ENCODE results near the gene HIF3A.
A peak's percentile ranks its signal among the peaks of the same experiment; 100 is the strongest.
"Not testable (repeated sequence)": the region's sequence is repeated elsewhere in the genome, so short reads cannot be mapped to it uniquely, and the experiment has no call there.

Gene HIF3A

GRCh38 chr19:46368116-46368515 is 71.3 kb downstream of the HIF3A start:
- H3K9me3 ChIP-seq (ENCODE audit: low read length), result no peaks in the 10 kb centered on the region
- no peak overlapping the region for H3K9ac ChIP-seq (ENCODE audit: low read length)
- H3K4me3 ChIP-seq (ENCODE audit: low read depth in 1 of 2, low read length in 2 of 2), result no peak overlapping the region
- peaks cover 32% of the 10 kb centered on the region for H3K36me3 ChIP-seq (ENCODE audit: insufficient read depth, low read length)
- peaks cover 8% of the 10 kb centered on the region for H3K4me1 ChIP-seq (ENCODE audit: insufficient read depth, low read length)
- H3K27me3 ChIP-seq (ENCODE audit: control insufficient read depth in 1 of 2, insufficient read depth in 2 of 2, low read length in 2 of 2), result no peaks in the 10 kb centered on the region
- H3K27ac ChIP-seq (ENCODE audit: low read depth, low read length), result no peak overlapping the region

DNA sequence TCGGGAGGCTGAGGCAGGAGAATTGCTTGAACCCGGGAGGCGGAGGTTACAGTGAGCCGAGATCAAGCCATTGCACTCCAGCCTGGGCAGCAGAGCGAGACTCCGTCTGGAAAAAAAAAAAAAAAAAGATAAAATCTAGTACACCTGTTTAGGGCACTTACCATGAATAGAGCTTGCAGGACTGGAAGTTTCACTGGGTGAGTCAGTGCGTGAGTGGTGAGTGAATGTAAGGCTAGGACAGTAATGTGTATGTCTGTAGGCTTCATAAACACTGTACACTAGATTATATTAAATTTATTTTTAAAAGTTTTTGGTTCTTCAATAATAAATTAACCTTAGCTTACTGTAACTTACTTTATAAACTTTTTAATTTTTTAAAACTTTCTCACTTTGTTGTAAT is 73.0 kb downstream of the HIF3A start:
- peaks cover 18% of the 10 kb centered on the region for H3K36me3 ChIP-seq (ENCODE audit: insufficient read depth, low read length)
- H3K4me3 ChIP-seq (ENCODE audit: low read depth in 1 of 2, low read length in 2 of 2), result no peak overlapping the region
- no peak overlapping the region for H3K9ac ChIP-seq (ENCODE audit: low read length)
- H3K27ac ChIP-seq (ENCODE audit: low read depth, low read length), result no peak overlapping the region
- no peaks in the 10 kb centered on the region for H3K27me3 ChIP-seq (ENCODE audit: control insufficient read depth in 1 of 2, insufficient read depth in 2 of 2, low read length in 2 of 2)
- H3K4me1 ChIP-seq (ENCODE audit: insufficient read depth, low read length), result peaks cover 21% of the 10 kb centered on the region
- H3K9me3 ChIP-seq (ENCODE audit: low read length), result no peaks in the 10 kb centered on the region

DNA sequence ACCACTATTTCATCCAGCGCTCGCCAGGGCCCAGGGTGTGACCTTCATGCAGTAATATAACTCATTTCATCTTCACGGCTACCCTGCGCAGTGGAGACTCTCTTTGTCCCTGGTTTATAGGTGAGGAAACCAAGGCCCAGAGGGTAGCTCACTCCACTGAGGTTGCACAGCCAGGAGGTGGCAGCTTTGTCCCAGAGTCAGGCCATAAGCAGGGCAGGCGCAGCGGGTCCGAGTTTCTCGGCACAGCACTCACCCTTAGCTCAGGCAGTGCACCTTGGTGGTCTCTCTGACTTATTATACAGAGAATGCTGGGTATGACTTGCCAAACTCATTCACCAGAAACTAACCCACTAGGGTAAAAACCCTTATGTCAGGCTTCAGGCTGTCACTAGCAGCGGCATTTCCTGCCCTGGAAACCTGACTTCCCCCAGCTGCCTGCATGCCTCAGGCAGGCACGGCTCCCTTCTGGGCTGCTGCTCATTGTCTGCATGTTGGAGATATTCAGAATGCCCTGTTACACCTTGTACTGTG is 74.6 kb downstream of the HIF3A start:
- H3K27me3 ChIP-seq (ENCODE audit: control insufficient read depth in 1 of 2, insufficient read depth in 2 of 2, low read length in 2 of 2), result no peaks in the 10 kb centered on the region
- H3K4me1 ChIP-seq (ENCODE audit: insufficient read depth, low read length), result peaks cover 21% of the 10 kb centered on the region
- H3K9ac ChIP-seq (ENCODE audit: low read length), result no peak overlapping the region
- no peaks in the 10 kb centered on the region for H3K9me3 ChIP-seq (ENCODE audit: low read length)
- H3K4me3 ChIP-seq (ENCODE audit: low read depth in 1 of 2, low read length in 2 of 2), result no peak overlapping the region
- H3K36me3 ChIP-seq (ENCODE audit: insufficient read depth, low read length), result peaks cover 18% of the 10 kb centered on the region
- no peak overlapping the region for H3K27ac ChIP-seq (ENCODE audit: low read depth, low read length)

GRCh38 chr19:46372901-46373490 is 76.2 kb downstream of the HIF3A start:
- no peaks in the 10 kb centered on the region for H3K27me3 ChIP-seq (ENCODE audit: control insufficient read depth in 1 of 2, insufficient read depth in 2 of 2, low read length in 2 of 2)
- H3K36me3 ChIP-seq (ENCODE audit: insufficient read depth, low read length), result peaks cover 19% of the 10 kb centered on the region
- no peaks in the 10 kb centered on the region for H3K9me3 ChIP-seq (ENCODE audit: low read length)
- no peak overlapping the region for H3K9ac ChIP-seq (ENCODE audit: low read length)
- peaks cover 30% of the 10 kb centered on the region for H3K4me1 ChIP-seq (ENCODE audit: insufficient read depth, low read length)
- H3K4me3 ChIP-seq (ENCODE audit: low read depth in 1 of 2, low read length in 2 of 2), result no peak overlapping the region
- no peak overlapping the region for H3K27ac ChIP-seq (ENCODE audit: low read depth, low read length)

- Histone ChIP-seq H3K9me3 (ENCODE audit: low read length) (no peaks in the 10 kb centered on the region), H3K9ac (ENCODE audit: low read length) (no peak overlapping the region), H3K27me3 (ENCODE audit: control insufficient read depth in 1 of 2, insufficient read depth in 2 of 2, low read length in 2 of 2) (no peaks in the 10 kb centered on the region), H3K36me3 (ENCODE audit: insufficient read depth, low read length) (peaks cover 19% of the 10 kb centered on the region), H3K4me3 (ENCODE audit: low read depth in 1 of 2, low read length in 2 of 2) (no peak overlapping the region), H3K27ac (ENCODE audit: low read depth, low read length) (no peak overlapping the region), H3K4me1 (ENCODE audit: insufficient read depth, low read length) (peaks cover 37% of the 10 kb centered on the region)
Measured at GRCh38 chr19:46373491-46374359, 76.9 kb downstream of the HIF3A start.

DNA sequence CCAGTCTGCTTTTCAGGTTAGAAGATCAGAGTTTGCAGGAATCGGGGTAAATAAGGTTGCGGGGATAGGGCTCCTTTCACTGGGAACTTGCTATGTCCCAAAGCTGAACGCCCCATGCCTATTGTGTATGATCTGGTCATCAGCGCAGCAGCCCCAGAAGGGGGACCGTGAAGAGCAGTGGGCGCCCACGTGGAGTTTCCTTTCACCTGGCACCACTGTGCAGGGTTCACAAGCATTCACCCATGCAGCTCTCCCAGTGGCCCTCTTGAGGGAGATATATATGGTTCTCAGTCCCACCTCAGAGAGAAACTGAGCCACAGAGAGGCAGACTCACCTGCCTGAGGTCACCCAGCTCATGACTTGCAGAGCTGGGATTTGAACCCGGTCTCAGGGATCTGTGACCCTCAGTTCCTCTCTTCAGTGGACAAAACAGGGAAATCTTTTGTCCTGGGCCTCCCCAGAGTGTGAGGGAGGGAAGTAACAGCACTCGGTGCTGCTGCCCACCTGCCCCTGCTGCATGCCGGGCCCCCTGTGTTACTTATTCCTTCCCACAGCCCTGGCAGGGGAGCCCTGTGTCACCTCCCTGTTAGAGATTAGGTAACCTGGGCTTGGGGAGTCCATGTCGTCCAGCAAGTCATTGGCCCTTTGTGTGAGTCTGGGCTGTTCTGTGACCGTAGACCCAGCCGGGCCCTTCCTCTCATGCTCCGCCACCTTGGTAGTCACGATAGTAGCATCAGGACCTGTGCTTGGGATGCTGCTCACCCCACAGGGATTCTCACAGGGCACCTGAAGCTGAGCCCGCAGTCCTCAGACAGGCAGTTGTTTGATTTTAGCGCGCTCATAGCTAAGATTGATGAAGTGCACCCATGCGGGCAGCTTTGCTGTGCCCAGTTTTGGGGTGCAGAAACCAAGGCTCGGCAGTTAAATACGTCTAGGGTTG is 78.0 kb downstream of the HIF3A start:
- H3K9ac ChIP-seq (ENCODE audit: low read length), result no peak overlapping the region
- H3K27me3 ChIP-seq (ENCODE audit: control insufficient read depth in 1 of 2, insufficient read depth in 2 of 2, low read length in 2 of 2), result no peaks in the 10 kb centered on the region
- H3K36me3 ChIP-seq (ENCODE audit: insufficient read depth, low read length), result peaks cover 19% of the 10 kb centered on the region
- no peak overlapping the region for H3K4me3 ChIP-seq (ENCODE audit: low read depth in 1 of 2, low read length in 2 of 2)
- peak overlapping the region; percentile 32 for H3K27ac ChIP-seq (ENCODE audit: low read depth, low read length)
- no peaks in the 10 kb centered on the region for H3K9me3 ChIP-seq (ENCODE audit: low read length)
- peaks cover 39% of the 10 kb centered on the region for H3K4me1 ChIP-seq (ENCODE audit: insufficient read depth, low read length)

GRCh38 chr19:46375476-46376067 is 78.7 kb downstream of the HIF3A start:
- H3K27me3 ChIP-seq (ENCODE audit: control insufficient read depth in 1 of 2, insufficient read depth in 2 of 2, low read length in 2 of 2); H3K9me3 ChIP-seq (ENCODE audit: low read length); H3K27ac ChIP-seq (ENCODE audit: low read depth, low read length); H3K9ac ChIP-seq (ENCODE audit: low read length); H3K4me3 ChIP-seq (ENCODE audit: low read depth in 1 of 2, low read length in 2 of 2): not testable (repeated sequence)
- H3K4me1 ChIP-seq (ENCODE audit: insufficient read depth, low read length), result peaks cover 39% of the 10 kb centered on the region
- H3K36me3 ChIP-seq (ENCODE audit: insufficient read depth, low read length), result peaks cover 19% of the 10 kb centered on the region

GRCh38 chr19:46376241-46377153 is 79.7 kb downstream of the HIF3A start:
- Histone ChIP-seq H3K27ac (ENCODE audit: low read depth, low read length) (no peak overlapping the region), H3K4me1 (ENCODE audit: insufficient read depth, low read length) (peaks cover 39% of the 10 kb centered on the region), H3K27me3 (ENCODE audit: control insufficient read depth in 1 of 2, insufficient read depth in 2 of 2, low read length in 2 of 2) (no peaks in the 10 kb centered on the region), H3K4me3 (ENCODE audit: low read depth in 1 of 2, low read length in 2 of 2) (no peak overlapping the region), H3K36me3 (ENCODE audit: insufficient read depth, low read length) (peaks cover 24% of the 10 kb centered on the region), H3K9me3 (ENCODE audit: low read length) (no peaks in the 10 kb centered on the region), H3K9ac (ENCODE audit: low read length) (no peak overlapping the region)

DNA sequence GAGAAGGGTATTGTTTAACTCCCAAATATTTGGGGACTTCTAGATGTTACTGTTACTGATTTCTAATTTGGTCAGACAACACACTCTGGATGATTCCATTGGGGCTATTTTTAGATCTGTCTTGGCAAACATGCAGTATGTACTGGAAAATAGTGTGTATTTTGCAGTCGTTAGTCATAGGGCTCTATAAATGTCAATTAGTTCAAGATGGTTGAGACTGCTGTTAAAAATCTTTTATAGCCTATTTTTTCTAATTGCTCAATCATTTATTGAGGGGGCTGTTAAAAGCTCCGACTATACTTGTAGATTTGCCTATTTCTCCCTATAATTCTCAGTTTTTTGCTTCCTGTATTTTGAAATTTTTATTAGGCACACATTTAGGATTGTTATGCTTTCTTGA is 81.4 kb downstream of the HIF3A start:
- Histone ChIP-seq H3K4me1 (ENCODE audit: insufficient read depth, low read length) (peaks cover 29% of the 10 kb centered on the region), H3K9ac (ENCODE audit: low read length) (no peak overlapping the region), H3K9me3 (ENCODE audit: low read length) (no peaks in the 10 kb centered on the region), H3K4me3 (ENCODE audit: low read depth in 1 of 2, low read length in 2 of 2) (no peak overlapping the region), H3K27ac (ENCODE audit: low read depth, low read length) (no peak overlapping the region), H3K36me3 (ENCODE audit: insufficient read depth, low read length) (peaks cover 37% of the 10 kb centered on the region), H3K27me3 (ENCODE audit: control insufficient read depth in 1 of 2, insufficient read depth in 2 of 2, low read length in 2 of 2) (no peaks in the 10 kb centered on the region)

GRCh38 chr19:46380690-46381089 is 83.8 kb downstream of the HIF3A start:
- H3K9me3 ChIP-seq (ENCODE audit: low read length), result no peaks in the 10 kb centered on the region
- peaks cover 51% of the 10 kb centered on the region for H3K36me3 ChIP-seq (ENCODE audit: insufficient read depth, low read length)
- H3K27ac ChIP-seq (ENCODE audit: low read depth, low read length), result no peak overlapping the region
- H3K9ac ChIP-seq (ENCODE audit: low read length), result no peak overlapping the region
- H3K4me3 ChIP-seq (ENCODE audit: low read depth in 1 of 2, low read length in 2 of 2), result no peak overlapping the region
- H3K4me1 ChIP-seq (ENCODE audit: insufficient read depth, low read length), result peaks cover 18% of the 10 kb centered on the region
- no peaks in the 10 kb centered on the region for H3K27me3 ChIP-seq (ENCODE audit: control insufficient read depth in 1 of 2, insufficient read depth in 2 of 2, low read length in 2 of 2)
